OCI-LY3 (cell line): Measurements from ENCODE around the gene CDHR3.

Source experiments
- H2AFZ ChIP-seq: fragments of 200-600, 300-600 bp; shearing (Covaris generic); 2 replicates; pipeline ENCODE4 v1.6.0; 2014; ENCODE audit warnings: antibody characterized with exemption, low read depth, low read length
- H3K27ac ChIP-seq: fragments of 200-600, 300-600 bp; sonication (generic); 2 replicates; pipeline ENCODE4 v1.5.1; 2014; ENCODE audit warnings: mild to moderate bottlenecking, low read length, moderate library complexity, mixed read lengths
- H3K27me3 ChIP-seq: fragments of 200-600, 300-600 bp; sonication (generic); 2 replicates; pipeline ENCODE4 v1.6.1; 2014; ENCODE audit warnings: low read depth, low read length, mixed read lengths
- H3K36me3 ChIP-seq: fragments of 200-600, 300-600 bp; sonication (generic); replicated peaks from 2 replicates; pipeline ENCODE3; 2014; ENCODE audit warnings: low read depth, low read length, mixed read lengths
- H3K4me1 ChIP-seq: fragments of 300-600, 200-600 bp; sonication (generic); 2 replicates; pipeline ENCODE4 v1.6.1; 2014; ENCODE audit warnings: low read length, mixed read lengths
- H3K4me2 ChIP-seq: fragments of 200-600, 300-600 bp; sonication (generic); 2 replicates; pipeline ENCODE4 v1.6.1; 2014; ENCODE audit warnings: low read length, mixed read lengths
- H3K4me3 ChIP-seq: fragments of 300-600, 200-600 bp; sonication (generic); 2 replicates; pipeline ENCODE4 v1.5.1; 2014; ENCODE audit warnings: antibody characterized with exemption, mild to moderate bottlenecking, low read length, moderate library complexity
- H3K79me2 ChIP-seq: fragments of 300-600, 200-600 bp; shearing (Covaris generic); 2 replicates; pipeline ENCODE4 v1.6.1; 2014; ENCODE audit warnings: mild to moderate bottlenecking, low read length, mixed read lengths
- H3K9ac ChIP-seq: fragments of 300-600, 200-600 bp; shearing (Covaris generic); 2 replicates; pipeline ENCODE4 v1.6.0; 2014; ENCODE audit warnings: mild to moderate bottlenecking, low read length, moderate library complexity
- H3K9me3 ChIP-seq: fragments of 200-600, 300-600 bp; shearing (Covaris generic); 2 replicates; pipeline ENCODE4 v1.6.1; 2014; ENCODE audit warnings: low read length, mixed read lengths; ENCODE audit not compliant: insufficient read depth
- H4K20me1 ChIP-seq: fragments of 200-600, 300-600 bp; sonication (generic); 2 replicates; pipeline ENCODE4 v1.6.1; 2016; ENCODE audit warnings: low read length, mixed read lengths; ENCODE audit not compliant: insufficient read depth
- EZH2phosphoT487 ChIP-seq: fragments of 200-600 bp; shearing (Covaris generic); IDR thresholded peaks from 2 replicates; pipeline ENCODE4 v1.6.1; 2018; ENCODE audit warnings: antibody characterized with exemption, mixed run types, low read depth
- TF ChIP-seq, protein P1 (sequence below): fragments of 200-600, 300-600 bp; sonication (generic); IDR thresholded peaks from 2 replicates; pipeline ENCODE4 v1.5.1; 2014; ENCODE audit warnings: antibody characterized with exemption, low read length, low read depth

Gene CDHR3

DNA sequence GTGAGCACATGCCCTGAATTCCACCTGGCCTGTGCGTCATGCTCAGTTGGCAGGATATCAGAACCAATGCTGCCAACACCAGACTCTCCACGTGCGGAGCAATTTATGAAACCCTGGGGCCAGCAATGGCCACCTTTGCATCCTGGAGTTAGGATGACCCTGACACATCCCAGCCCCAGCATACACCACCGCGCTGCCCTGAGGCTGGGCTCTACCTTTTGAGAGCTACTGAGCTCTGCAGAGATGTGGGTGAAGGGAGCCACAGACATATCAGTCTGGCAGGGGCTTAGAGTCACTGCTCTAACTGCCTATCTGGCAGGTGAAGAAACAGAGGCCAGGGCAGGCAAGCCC is 107.1 kb downstream of the CDHR3 start:
- H4K20me1 ChIP-seq = no peaks in the 10 kb centered on the region
- no peak for TF ChIP-seq EZH2phosphoT487
- TF ChIP-seq, protein P1, sequence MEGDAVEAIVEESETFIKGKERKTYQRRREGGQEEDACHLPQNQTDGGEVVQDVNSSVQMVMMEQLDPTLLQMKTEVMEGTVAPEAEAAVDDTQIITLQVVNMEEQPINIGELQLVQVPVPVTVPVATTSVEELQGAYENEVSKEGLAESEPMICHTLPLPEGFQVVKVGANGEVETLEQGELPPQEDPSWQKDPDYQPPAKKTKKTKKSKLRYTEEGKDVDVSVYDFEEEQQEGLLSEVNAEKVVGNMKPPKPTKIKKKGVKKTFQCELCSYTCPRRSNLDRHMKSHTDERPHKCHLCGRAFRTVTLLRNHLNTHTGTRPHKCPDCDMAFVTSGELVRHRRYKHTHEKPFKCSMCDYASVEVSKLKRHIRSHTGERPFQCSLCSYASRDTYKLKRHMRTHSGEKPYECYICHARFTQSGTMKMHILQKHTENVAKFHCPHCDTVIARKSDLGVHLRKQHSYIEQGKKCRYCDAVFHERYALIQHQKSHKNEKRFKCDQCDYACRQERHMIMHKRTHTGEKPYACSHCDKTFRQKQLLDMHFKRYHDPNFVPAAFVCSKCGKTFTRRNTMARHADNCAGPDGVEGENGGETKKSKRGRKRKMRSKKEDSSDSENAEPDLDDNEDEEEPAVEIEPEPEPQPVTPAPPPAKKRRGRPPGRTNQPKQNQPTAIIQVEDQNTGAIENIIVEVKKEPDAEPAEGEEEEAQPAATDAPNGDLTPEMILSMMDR = no peak
- H3K27me3 ChIP-seq = no peaks in the 10 kb centered on the region; the same call in 1 of the 2 replicates
- H3K9ac ChIP-seq = peak overlapping the region; percentile 71; the same call in 1 of the 2 replicates
- H3K36me3 ChIP-seq = no peaks in the 10 kb centered on the region
- H3K4me2 ChIP-seq = peak overlapping the region; percentile 82
- no peak overlapping the region for H2AFZ ChIP-seq
- H3K9me3 ChIP-seq = peaks cover 11% of the 10 kb centered on the region; the same call in 1 of the 2 replicates
- H3K79me2 ChIP-seq = no peaks in the 10 kb centered on the region
- H3K4me3 ChIP-seq = peak overlapping the region; percentile 19; the same call in 1 of the 2 replicates
- peaks cover 64% of the 10 kb centered on the region for H3K4me1 ChIP-seq
- peak overlapping the region; percentile 91 for H3K27ac ChIP-seq

DNA sequence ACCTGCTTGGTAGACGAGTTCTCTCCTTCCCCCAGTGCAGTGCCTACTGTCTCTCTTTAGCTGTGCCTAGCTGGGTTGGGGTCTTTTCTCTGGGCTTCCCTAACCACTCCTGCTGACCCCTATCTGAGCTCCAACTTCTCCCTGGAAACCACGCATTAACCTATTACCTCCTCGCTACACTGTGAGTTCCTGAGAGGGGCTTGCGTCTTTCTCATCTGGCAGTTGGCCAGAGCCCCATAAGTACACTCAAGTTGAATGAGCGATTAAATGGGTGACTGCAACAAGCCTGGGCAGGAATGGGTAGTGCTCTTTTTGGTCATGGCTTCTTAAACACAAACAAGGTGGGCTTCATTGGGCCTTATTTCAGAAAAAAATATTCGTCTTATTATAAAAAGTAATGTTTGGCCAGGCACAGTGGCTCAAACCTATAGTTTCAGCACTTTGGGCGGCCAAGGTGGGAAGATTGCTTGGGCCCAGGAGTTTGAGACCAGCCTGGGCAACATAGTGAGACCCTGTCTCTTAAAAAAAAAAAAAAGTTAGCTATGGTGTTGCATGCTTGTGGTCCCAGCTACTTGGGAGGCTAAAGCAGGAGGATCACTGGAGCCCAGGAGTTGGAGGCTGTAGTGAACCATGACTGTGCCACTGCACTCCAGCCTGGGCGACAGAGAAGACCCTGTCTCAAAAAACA is 107.6 kb downstream of the CDHR3 start:
- no peak for TF ChIP-seq EZH2phosphoT487
- TF ChIP-seq, protein P1 = no peak
- H3K79me2 ChIP-seq = no peaks in the 10 kb centered on the region
- H3K27me3 ChIP-seq = no peaks in the 10 kb centered on the region; the same call in 1 of the 2 replicates
- no peak overlapping the region for H2AFZ ChIP-seq
- peak overlapping the region; percentile 91 for H3K27ac ChIP-seq
- H3K9me3 ChIP-seq = peaks cover 11% of the 10 kb centered on the region; the same call in 1 of the 2 replicates
- no peaks in the 10 kb centered on the region for H4K20me1 ChIP-seq
- H3K36me3 ChIP-seq = no peaks in the 10 kb centered on the region
- peaks cover 64% of the 10 kb centered on the region for H3K4me1 ChIP-seq
- H3K4me2 ChIP-seq = peak overlapping the region; percentile 82
- H3K9ac ChIP-seq = peak overlapping the region; percentile 71
- H3K4me3 ChIP-seq = peak overlapping the region; percentile 61

DNA sequence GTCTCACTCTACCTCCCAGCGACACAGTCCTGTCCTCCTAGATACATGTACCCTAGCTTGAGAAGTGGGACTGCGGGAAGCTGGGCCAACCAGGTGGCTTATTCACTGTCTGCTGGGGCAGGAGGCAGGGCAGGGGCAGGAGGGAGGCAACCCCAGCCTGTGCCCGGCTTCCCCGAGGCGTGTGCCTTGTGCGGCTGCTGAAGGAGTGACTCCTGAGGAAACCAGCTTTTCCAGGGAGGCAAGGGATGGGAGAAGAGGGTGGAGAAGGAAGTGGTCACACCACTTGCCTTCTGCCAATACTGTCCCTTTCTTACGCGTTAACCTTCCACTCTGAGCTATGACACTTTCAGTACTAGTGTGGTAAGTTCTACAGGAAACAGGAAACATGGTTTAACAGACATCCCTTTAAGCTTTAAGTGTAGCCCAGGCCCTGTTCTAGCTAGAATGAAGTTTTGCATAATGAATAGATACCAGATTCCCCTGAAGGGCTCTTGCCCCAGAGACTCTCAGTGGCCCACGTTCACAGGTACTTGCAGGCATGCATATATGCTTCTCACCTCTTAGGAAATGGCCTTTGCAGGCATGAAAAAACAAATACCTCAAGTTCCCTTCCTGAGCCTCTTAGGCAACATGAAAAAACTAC is 108.4 kb downstream of the CDHR3 start:
- peak overlapping the region; percentile 71 for H3K9ac ChIP-seq
- no peaks in the 10 kb centered on the region for H3K79me2 ChIP-seq
- peaks cover 11% of the 10 kb centered on the region; the same call in 1 of the 2 replicates for H3K9me3 ChIP-seq
- peak overlapping the region; percentile 61 for H3K4me3 ChIP-seq
- H3K36me3 ChIP-seq = no peaks in the 10 kb centered on the region
- no peaks in the 10 kb centered on the region; the same call in 1 of the 2 replicates for H3K27me3 ChIP-seq
- H3K27ac ChIP-seq = peak overlapping the region; percentile 91
- TF ChIP-seq, protein P1 = no peak
- TF ChIP-seq EZH2phosphoT487 = no peak
- H3K4me2 ChIP-seq = peak overlapping the region; percentile 82
- H3K4me1 ChIP-seq = peaks cover 72% of the 10 kb centered on the region
- no peaks in the 10 kb centered on the region for H4K20me1 ChIP-seq
- peak overlapping the region; percentile 48; the same call in 1 of the 2 replicates for H2AFZ ChIP-seq
